ENCODE measurements around the gene MLLT10.

The MLLT10 gene

DNA sequence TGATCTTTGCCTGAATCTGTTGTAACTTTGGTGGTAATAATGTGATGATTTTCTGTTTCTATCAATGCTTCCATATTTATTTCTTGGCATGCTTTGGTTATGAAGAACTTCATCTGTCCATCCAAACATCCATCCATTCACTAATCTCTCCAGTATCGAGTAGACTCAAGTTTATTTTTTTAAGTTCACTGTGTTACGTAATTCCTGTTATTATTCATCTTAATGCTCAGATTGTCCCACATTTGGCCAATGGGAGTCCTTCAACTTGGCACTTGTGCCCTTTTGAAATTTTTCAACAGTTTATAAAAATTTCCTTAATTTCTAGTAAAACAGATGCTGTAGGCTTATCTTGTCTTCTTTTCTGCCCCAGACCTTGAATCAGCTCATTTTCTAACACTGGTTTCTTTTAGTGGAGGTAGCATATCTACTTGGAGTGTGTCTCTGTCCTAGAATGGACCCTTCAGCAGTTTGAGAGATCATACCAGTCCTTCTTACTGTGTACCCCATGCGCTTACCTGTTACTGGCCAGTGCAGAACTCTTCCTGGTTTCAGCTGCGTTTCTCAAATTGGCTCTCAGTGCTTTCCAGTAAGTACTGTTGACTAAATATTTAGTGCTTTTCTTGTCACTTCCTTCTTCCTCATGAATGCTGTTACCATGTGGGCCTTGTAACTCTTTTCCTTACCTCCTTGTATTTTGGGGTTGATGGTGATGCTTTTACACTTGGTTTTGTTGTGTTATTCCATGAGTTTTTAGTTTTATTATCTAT, 100.8 kb downstream of the MLLT10 start:
- DNase-seq (ENCODE audit: low read depth in 2 of 2), result no peak

DNA sequence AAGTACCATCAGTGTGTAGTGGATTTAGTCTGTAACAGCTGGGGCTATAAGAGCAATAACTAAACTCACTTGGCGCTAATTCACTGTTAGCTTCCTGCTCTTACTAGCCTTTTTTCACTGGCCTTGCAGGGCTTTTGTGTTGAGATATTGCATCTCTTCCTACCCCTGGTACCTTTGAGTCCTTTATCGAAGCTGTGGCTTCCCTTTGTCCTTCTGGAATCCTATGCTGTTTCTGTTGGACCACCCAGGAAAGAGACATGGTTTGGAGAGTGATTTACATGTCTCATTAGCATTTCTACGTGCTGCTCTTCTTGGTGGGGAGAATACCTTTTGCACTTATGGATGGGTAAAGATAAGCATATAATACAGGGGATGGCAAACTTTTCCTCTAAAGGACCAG, 103.8 kb downstream of the MLLT10 start:
- DNase-seq (ENCODE audit: low read depth in 2 of 2), result no peak

DNA sequence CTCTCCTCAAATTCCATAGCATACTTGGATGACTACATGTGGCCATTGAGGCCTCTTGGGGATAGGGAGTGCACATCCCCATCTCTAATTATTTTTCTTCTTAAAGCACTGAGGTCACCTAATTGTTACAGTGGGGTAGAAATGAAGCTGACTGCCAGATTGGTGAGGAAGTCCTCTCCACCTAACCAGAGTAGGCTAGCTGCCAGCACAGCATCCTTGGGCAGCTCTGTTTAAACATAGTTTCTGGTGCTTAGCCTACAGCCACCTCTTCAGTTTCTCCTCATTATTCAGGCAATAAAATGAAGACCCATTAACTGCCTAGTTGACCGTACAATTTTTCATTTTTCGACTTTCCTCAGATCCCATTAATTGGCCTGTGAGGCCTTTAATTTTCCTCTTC, 104.6 kb downstream of the MLLT10 start:
- DNase-seq (ENCODE audit: low read depth in 2 of 2), result no peak

DNA sequence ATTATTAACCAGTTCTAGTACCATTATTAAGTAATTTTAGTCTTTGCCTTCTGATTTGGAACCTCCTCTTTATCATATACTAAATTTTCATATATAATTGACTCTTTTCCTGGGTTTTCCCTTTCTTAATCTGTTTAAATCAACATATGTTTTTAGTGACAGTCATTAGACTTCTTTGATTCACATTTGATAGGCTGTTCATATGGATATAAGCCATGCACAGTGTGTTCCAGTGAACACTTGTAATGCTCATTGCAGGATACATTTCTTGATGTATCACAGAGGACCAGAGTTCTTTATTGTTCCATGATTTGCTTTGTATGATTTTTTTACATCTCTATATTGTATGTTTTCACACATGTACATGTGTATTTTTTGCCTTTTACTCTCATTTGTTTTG, 114.0 kb downstream of the MLLT10 start:
- DNase-seq (ENCODE audit: low read depth in 2 of 2), result no peak

DNA sequence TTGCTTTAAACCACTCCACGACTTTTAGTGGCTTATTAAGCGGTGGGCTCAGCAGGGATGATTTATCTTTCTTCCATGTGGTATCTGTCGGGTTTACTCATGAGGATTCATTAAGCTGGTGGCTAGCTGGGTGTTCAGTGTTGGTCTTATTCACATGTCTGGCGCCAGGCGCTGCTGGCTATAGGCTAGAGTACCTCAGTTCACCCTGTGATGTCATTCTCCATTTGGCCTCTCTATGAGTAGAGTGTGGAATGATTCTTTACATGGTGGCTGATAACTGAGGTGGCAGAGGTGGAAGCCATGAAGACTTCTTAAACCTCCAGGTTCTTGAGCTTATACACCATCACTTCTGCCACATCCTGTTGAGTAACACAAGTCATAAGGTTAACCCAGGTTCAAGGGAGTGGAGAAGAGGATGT, 115.4 kb downstream of the MLLT10 start:
- no peak for DNase-seq (ENCODE audit: low read depth in 2 of 2)

DNA sequence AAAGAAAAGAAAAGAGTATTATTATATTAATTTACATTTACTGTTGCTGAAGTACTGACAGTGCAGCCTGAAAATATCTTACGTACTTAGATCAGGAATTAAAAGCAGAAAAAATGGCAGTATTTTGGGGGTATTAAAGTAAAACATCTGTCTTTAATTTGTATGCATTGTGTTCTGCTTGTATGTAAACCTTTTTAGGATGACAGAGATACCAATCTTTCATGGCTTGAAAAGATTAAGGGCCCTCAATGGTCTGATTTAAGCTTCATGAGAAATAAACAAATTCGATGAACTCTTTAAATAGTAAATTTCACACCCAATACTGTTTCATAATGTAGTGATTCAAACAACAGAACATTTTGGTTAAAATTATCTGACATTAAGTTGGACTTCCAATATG, 116.3 kb downstream of the MLLT10 start:
- DNase-seq (ENCODE audit: low read depth in 2 of 2), result no peak

DNA sequence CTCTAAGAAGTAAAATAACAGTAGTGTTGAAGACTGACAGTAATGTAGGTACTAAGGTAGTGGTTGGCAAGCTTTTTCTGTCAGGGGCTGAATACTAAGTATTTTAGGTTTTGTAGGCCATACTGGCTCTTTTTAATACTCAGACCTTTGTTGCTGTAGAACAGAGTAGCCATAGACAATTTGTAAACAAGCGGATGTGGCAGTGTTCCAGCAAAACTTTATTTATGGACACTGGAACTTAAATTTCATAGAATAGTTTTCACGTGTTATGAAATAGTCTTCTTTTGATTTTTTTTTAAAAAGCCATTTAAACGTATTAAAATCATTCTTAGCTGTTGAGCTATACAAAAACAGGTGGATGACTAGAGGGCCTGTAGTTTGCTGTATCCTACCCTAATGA, 121.2 kb downstream of the MLLT10 start:
- DNase-seq (ENCODE audit: low read depth in 2 of 2), result no peak

DNA sequence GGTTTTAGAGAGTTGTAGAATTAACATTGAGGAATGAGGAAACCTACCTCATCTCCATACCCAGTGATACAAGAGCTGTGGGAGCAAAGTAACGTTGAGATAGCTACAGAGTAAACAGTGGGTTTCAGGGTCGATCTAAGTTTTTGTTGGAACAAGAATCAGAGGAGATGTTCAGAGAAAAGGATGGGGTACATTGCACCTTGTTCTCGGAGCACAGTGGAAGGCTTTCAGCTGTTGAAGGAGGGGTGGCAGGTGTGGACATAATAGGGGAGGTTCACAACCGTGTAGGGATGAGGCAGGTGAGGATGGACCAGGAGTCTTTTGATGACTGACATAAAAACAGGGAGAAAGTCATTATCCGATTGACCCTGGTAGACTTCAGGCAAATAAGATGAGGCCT, 121.7 kb downstream of the MLLT10 start:
- DNase-seq (ENCODE audit: low read depth in 2 of 2), result no peak

DNA sequence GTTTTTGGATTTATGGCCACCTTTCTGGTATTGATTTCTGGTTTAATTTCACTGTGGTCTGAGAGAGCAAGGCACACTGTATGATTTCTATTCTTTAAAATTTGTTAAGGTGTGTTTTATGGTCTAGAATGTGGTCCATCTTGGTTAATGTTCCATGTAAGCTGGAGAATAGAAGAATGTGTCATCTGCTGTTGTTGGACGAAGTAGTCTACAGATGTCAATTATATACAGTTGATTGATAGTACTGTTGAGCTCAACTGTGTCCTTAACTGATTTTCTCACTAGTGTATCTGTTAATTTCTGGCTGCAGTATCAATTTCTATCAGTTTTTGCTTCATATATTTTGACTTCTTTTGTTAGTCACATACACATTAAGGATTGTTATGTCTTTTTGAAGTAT, 127.1 kb downstream of the MLLT10 start:
- DNase-seq (ENCODE audit: low read depth in 2 of 2), result no peak

DNA sequence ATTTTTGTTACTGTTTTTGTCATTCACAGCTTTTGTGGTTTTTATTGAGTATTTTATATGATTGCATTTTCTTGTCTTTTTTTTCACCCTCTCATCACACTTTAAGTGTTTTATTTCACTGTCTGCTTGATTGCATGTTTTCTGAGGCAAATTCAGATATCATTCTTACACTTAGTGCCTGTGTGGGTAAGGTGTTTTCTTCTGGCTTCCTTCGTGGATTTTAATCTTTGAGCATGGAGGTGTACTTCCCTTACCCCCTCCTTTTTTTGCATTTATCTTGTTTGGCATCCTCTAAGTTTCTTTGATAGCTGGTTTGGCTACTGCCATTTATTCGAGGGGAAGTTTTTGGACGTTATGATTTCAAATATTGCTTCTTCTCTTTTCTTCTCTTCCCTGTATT, 127.9 kb downstream of the MLLT10 start:
- no peak for DNase-seq (ENCODE audit: low read depth in 2 of 2)

DNA sequence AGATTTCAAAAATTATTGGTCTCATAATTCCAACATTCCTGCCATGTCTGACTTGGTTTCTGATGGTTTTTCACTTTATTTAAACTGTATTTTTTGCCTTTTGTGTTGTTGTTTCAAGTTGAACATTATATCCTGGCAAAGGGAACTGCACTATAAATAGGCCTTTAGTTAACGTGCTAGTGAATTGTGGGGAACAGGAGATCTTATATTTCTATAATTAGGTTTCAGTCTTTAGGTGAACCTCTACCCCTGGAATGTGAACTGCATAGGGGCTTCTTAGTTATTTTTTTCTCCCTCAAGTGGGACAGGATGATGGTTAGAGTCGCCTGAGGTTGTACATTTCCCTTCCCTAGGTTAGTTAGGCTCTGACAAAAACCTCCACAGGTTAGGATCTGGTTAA, 128.6 kb downstream of the MLLT10 start:
- DNase-seq (ENCODE audit: low read depth in 2 of 2), result no peak

DNA sequence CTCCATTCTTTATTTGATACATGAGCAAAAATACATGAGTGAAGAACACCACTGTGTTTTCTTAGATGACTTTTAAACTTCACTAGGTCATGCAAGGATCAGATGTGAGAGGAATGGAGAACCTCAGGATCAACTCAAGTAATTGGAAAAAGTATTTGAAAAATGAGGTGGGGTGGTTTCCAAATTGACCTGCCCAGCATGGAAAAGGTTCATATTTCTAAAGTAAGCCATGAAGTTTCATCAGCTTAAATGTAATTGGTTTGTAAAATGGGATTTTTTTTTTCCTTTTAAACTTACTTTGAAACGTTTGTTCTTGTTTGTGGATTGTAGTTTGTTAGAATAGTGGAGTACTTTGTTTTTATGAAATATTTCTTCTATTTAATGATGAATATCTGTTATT, 134.8 kb downstream of the MLLT10 start:
- no peak for DNase-seq (ENCODE audit: low read depth in 2 of 2)

DNA sequence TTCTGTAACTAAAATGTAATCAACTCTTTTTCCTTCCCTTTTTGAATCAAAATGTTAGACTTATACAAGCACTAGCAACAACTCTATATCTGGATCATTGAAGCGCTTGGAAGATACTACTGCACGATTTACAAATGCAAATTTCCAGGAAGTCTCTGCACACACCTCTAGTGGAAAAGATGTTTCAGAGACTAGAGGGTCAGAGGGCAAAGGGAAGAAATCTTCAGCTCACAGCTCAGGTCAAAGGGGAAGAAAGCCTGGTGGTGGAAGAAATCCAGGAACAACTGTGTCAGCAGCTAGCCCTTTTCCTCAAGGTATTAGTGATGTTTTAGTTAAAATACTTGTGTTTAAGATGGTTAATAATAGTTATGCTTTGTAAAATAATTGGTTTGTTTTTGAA, 136.4 kb downstream of the MLLT10 start:
- no peak for DNase-seq (ENCODE audit: low read depth in 2 of 2)

DNA sequence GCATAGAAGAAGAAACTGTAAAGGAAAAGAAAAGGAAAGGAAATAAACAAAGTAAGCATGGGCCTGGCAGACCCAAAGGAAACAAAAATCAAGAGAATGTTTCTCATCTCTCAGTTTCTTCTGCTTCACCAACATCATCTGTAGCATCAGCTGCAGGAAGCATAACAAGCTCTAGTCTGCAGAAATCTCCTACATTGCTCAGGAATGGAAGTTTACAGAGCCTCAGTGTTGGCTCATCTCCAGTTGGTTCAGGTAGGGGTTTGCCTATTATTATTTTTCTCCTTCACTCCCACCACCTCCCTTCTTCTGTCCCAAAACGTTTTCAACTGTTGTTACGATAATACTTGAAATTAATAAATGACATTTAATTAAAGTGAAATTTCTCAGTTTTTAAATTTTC, 139.6 kb downstream of the MLLT10 start:
- no peak for DNase-seq (ENCODE audit: low read depth in 2 of 2)

DNA sequence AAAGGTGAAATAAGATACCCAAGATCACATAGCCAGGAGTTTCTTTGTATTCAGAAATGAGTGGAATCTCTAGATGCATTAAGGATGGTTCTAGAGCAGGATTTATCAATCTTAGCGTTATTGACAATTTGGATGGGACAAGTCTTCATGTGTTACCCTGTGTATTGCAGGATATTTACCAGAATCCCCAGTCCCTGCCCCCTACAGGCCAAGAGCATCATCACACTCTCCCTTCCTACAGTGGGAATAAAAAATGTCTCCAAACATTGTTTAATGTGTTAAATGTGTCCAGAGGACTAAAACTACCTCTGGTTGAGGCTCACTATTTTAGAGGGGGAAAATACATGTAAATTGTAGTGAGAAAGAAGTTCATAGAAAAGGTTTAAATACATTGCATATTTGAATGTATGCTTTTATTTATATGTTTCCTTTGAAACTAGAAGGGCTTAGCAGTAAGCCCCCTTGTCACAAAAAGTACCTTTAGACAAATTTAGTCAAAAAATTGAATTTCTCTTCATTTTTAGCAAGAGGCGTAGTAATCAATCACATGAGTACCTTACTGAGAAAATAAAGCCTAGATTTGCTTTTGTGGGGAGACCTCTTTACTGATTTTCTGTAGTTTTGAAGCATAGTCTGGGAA, 141.2 kb downstream of the MLLT10 start:
- peak; percentile 4 to 9 for DNase-seq (ENCODE audit: low read depth in 2 of 2)

DNA sequence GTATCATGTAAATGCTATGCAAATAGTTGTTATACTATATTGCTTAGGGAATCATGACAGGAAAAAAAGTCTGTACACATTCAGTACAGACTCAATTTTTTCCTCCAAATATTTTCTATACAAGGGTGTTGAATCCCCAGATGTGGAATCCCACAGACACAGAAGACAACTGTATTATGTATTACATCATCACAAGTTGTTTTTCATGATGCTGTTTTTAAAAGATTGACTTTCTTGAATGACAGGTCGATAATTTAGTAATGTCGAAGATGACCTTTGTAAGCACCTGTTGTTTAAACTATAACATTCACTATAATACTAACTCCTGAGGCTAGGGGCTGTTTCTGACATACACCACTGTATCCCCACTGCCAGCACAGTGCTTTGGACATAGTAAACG, 143.5 kb downstream of the MLLT10 start:
- no peak for DNase-seq (ENCODE audit: low read depth in 2 of 2)

DNA sequence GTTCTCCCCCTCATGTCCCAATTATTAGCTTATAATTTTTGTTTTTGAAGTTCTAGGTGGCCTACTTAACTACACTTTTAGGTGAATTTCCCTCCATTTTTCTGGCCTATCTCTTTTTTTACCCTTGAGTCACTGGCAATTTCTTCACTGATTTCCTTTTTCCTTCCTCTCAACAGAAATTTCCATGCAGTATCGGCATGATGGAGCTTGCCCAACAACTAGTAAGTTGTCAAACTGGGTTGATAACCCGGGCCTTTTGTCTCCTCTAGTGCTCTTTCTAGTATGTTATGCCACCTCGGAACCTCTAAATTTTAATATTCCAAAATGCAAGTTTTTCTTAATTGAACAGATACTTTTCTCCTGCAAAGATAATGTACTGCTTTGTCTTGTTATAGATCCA, 147.1 kb downstream of the MLLT10 start:
- no peak for DNase-seq (ENCODE audit: low read depth in 2 of 2)

DNA sequence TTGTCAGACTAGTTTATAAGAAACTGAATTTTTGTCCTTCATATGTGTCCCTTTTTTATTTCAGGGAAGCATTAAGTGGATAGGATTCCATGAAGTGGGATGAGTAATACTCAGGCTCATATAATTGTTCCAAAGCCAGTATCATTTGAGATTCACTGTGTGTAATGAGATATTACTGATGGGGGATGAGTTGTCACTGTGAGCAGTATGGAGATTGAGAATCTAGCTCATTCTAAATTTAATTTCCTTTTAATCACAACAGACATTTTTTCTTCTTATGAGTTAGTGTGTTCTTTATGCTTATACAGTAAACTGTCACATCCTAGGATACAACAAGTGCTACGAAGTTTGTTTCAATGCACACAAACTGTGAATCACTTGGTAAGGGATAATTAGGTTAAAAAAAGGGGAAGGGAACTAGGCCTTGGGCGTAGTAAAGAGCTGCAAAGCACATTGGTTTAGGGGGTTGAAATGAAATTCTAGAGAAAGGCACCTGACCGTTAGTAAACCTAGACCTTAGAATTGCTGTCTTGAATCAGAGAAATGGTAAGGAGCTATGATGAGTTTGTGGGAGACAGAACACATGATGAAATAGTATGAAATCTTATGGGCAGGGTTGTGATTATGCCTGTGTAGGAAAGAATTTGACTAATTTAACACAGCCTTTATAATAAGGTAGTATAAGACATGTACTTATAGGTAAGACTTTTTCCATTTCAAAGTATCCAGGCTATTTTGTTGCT, 153.4 kb downstream of the MLLT10 start:
- DNase-seq (ENCODE audit: low read depth in 2 of 2), result no peak

DNA sequence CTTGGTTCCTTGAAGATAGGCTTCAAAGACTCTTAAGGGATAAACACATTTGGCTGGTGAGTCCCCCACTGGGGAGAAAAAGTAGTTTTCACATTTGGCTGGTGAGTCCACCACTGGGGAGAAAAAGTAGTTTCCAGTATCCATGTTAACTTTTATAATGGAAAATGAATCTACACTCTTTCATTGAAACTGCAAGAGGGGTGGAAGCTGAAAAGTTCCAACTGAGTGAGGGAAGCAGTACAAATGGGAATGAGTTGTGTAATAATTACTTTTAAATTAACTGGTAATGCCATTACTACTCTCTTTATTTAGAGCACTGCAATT, 153.9 kb downstream of the MLLT10 start:
- DNase-seq (ENCODE audit: low read depth in 2 of 2), result no peak

DNA sequence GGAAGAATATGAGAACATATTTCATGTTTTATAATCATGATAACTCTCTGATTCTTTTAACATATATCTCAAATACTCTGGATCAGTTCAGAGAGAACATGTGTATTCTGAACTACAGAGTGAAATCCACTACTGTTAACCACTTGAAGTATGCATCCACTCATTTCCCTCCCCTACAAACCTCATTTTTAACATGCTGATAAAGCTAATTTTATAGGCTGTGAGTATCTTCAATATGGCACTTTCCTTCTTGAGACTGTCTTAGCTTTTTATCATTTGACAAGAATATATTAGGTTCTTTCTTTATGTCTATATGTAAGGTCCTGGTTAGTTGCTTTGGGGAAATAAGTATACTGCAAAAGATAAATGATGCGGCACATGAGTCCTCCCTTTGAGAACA, 154.8 kb downstream of the MLLT10 start:
- DNase-seq (ENCODE audit: low read depth in 2 of 2), result no peak

DNA sequence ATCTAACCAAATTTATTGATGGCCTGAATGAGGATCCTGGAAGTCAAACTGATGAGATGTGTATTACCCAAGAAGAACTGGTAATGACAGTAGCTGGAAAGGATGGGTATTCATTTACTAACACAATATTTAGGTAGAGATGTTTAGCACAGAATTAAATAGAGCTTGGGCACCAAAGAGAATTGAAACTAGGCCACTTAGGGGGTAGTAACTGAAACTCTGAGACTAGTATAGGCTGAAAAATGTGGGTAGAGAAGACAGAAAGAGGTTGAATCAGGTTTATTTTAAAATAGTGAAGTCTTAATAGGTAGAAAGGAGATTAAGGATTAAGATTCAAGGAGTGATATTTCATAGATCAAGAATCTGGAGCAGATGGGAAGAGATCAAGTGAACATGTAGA, 155.8 kb downstream of the MLLT10 start:
- no peak for DNase-seq (ENCODE audit: low read depth in 2 of 2)

DNA sequence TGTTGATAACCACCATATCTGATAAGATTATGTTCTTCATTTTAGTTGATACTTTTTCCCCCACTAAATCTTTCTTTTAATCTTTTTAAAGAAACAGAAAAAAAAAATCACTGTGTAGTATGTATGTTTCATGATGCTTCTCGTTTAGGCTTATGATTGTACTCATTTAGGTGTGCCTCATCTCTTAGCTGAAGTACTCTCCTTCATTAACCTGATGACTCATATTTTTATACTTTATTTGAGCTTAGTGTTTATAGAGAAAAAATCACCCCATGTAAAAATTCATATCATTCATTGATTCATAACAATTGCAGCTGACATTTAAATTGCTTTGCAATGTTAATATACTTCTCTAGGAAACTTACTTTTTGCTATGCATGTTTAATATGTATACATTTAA, 158.9 kb downstream of the MLLT10 start:
- no peak for DNase-seq (ENCODE audit: low read depth in 2 of 2)

DNA sequence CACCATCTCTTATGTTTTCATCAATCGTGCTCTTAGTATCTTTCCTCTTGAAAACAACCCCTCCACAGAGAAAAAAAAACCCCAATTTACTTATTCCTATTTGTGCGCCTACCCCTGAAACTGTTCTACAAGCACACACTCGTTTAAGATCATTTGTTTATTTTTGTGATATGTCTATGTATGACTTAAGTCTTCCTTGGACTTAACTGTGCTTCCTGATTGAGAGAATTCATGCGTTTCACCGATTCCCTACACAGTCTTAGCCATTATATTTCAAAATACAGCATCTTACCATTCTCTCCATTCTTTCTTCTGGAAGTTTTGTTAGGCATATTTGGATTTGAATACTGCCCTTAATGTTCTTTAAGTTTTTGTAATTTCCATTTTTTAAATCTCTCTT, 159.4 kb downstream of the MLLT10 start:
- no peak for DNase-seq (ENCODE audit: low read depth in 2 of 2)

All from stimulated activated CD4-positive, alpha-beta T cell treated with anti-CD3 and anti-CD28 coated beads, Interleukin-4, amount 100 ng/mL, for 48 hours (primary cell).